ENCODE data around the gene KLHL35. TPM values are rescaled to one million over a fixed set of nuclear protein-coding genes. Genes with fewer than 3 reads are reported as not detected.
"Not testable (repeated sequence)": the region's sequence is repeated elsewhere in the genome, so short reads cannot be mapped to it uniquely, and the experiment has no call there.

Gene KLHL35
- total RNA-seq, 3 donors from 2014 or later = 1.6 to 2.7 (median 2.6) TPM

GRCh38 chr11:75383246-75383645 is 49.8 kb downstream of the KLHL35 start:
- intact Hi-C loops (cut with DNase I; ENCODE audit: low total_unique reads) = no loop called here
- Histone ChIP-seq H3K4me3 (no peak overlapping the region), H3K36me3 (no peaks in the 10 kb centered on the region), H3K27ac (no peak overlapping the region), H3K27me3 (no peaks in the 10 kb centered on the region), H3K9me3 (no peaks in the 10 kb centered on the region), H3K4me1 (peaks cover 0 to under 1% of the 10 kb centered on the region in 2 donors)
- TF ChIP-seq POLR2AphosphoS5 (IDR thresholded peaks at IDR 0.05) (no peak), CTCF (IDR thresholded peaks at IDR 0.05) (no peak), POLR2A (IDR thresholded peaks at IDR 0.05) (no peak)
- DNase-seq (ENCODE audit: low spot score in 2 of 2) = peak in 1 of 2 donors; percentile 62

GRCh38 chr11:75380716-75381420 is 52.1 kb downstream of the KLHL35 start:
- intact Hi-C loops (cut with DNase I; ENCODE audit: low total_unique reads) = no loop called here
- Histone ChIP-seq H3K9me3 (no peaks in the 10 kb centered on the region), H3K27ac (peak overlapping the region in 1 of 2 donors; percentile 58), H3K4me1 (no peaks in the 10 kb centered on the region), H3K27me3 (no peaks in the 10 kb centered on the region), H3K4me3 (no peak overlapping the region), H3K36me3 (no peaks in the 10 kb centered on the region)
- TF ChIP-seq POLR2AphosphoS5 (IDR thresholded peaks at IDR 0.05) (peak in 1 of 3 donors; percentile 23), CTCF (IDR thresholded peaks at IDR 0.05) (no peak), POLR2A (IDR thresholded peaks at IDR 0.05) (no peak)
- peak in 1 of 2 donors; percentile 60 for DNase-seq (ENCODE audit: low spot score in 2 of 2)

- no peaks in the 10 kb centered on the region for H3K36me3 ChIP-seq
- intact Hi-C loops (cut with DNase I; ENCODE audit: low total_unique reads) = no loop called here
- H3K27me3 ChIP-seq = no peaks in the 10 kb centered on the region
- DNase-seq (ENCODE audit: low spot score in 2 of 2) = no peak
- no peaks in the 10 kb centered on the region for H3K9me3 ChIP-seq
- no peak overlapping the region for H3K4me3 ChIP-seq
- H3K4me1 ChIP-seq = no peaks in the 10 kb centered on the region
- H3K27ac ChIP-seq = peak overlapping the region in 1 of 2 donors; percentile 58
- TF ChIP-seq POLR2AphosphoS5 (IDR thresholded peaks at IDR 0.05) (no peak), CTCF (IDR thresholded peaks at IDR 0.05) (no peak), POLR2A (IDR thresholded peaks at IDR 0.05) (no peak)
These were observed 52.8 kb downstream of the KLHL35 start for GRCh38 chr11:75380245-75380644.

- DNase-seq (ENCODE audit: low spot score in 2 of 2); H3K27ac ChIP-seq; intact Hi-C loops (cut with DNase I; ENCODE audit: low total_unique reads): not testable (repeated sequence)
These were observed 54.2 kb downstream of the KLHL35 start for GRCh38 chr11:75378776-75379175.

GRCh38 chr11:75376175-75376574 is 56.8 kb downstream of the KLHL35 start:
- intact Hi-C loops (cut with DNase I; ENCODE audit: low total_unique reads) = no loop called here
- no peaks in the 10 kb centered on the region for H3K4me1 ChIP-seq
- H3K27me3 ChIP-seq = no peaks in the 10 kb centered on the region
- H3K27ac ChIP-seq = no peak overlapping the region
- no peak for DNase-seq (ENCODE audit: low spot score in 2 of 2)
- no peak for TF ChIP-seq POLR2AphosphoS5 (IDR thresholded peaks at IDR 0.05)
- TF ChIP-seq POLR2A (IDR thresholded peaks at IDR 0.05) = no peak
- TF ChIP-seq CTCF (IDR thresholded peaks at IDR 0.05) = no peak
- no peaks in the 10 kb centered on the region for H3K9me3 ChIP-seq
- H3K4me3 ChIP-seq = no peak overlapping the region
- no peaks in the 10 kb centered on the region for H3K36me3 ChIP-seq

More at GRCh38 chr11:75378776-75379175, 54.2 kb downstream of the KLHL35 start:
- not testable (repeated sequence) for H3K4me3 ChIP-seq, H3K9me3 ChIP-seq, H3K4me1 ChIP-seq, H3K27me3 ChIP-seq, H3K36me3 ChIP-seq
